K562 (cell line): ENCODE data around the gene FBXO8. TPM values are rescaled to one million over a fixed set of nuclear protein-coding genes. Genes with fewer than 3 reads are reported as not detected.

Source experiments
- E2F6 ChIP-seq, 2 experiments: IDR thresholded peaks; 2 replicates each; pipeline ENCODE4 v1.6.1; 2011; ENCODE audit warnings: borderline replicate concordance in 1 of 2, control low read depth in 1 of 2, low read depth in 1 of 2, low read length in 1 of 2, mild to moderate bottlenecking in 1 of 2, mixed read lengths in 1 of 2, moderate library complexity in 1 of 2; ENCODE audit not compliant: insufficient read depth in 1 of 2, insufficient read length in 1 of 2, poor library complexity in 1 of 2, severe bottlenecking in 1 of 2; ENCODE audit errors: extremely low read depth in 1 of 2
- HINFP ChIP-seq: fragments of 450-650 bp; conservative IDR thresholded peaks from 2 replicates; pipeline ENCODE4 v1.6.1; 2016; ENCODE audit warnings: missing genetic modification characterization, low read depth, mild to moderate bottlenecking, control low read depth, missing compliant biosample characterization
- MCM3 ChIP-seq: fragments of 450-650 bp; IDR thresholded peaks from 2 replicates; pipeline ENCODE4 v1.6.1; 2016
- POLR2AphosphoS5 ChIP-seq: IDR thresholded peaks from 2 replicates; pipeline ENCODE4 v1.6.1; 2011; ENCODE audit warnings: mild to moderate bottlenecking, low read depth, low read length, moderate library complexity; ENCODE audit not compliant: control insufficient read depth, insufficient read depth
- PPARD ChIP-seq: fragments of 250-450 bp; sonication (Bioruptor Pico); IDR thresholded peaks from 2 replicates; pipeline ENCODE4 v1.8.0; 2022; ENCODE audit warnings: inconsistent platforms, mild to moderate bottlenecking, moderate library complexity
- RBBP5 ChIP-seq: fragments of 200-600 bp; sonication (generic); IDR thresholded peaks from 2 replicates; pipeline ENCODE4 v1.6.1; 2012; ENCODE audit warnings: borderline replicate concordance, mild to moderate bottlenecking, low read length, control low read depth, inconsistent platforms; ENCODE audit not compliant: insufficient read depth, poor library complexity, severe bottlenecking
- SIN3B ChIP-seq: fragments of 450-650 bp; IDR thresholded peaks from 2 replicates; pipeline ENCODE4 v1.6.1; 2017; ENCODE audit warnings: low read depth, mild to moderate bottlenecking, moderate library complexity
- SIX5 ChIP-seq, 2 experiments: IDR thresholded peaks; 2 replicates each; pipeline ENCODE4 v1.6.1; 2011; ENCODE audit warnings: low read length in 2 of 2, borderline replicate concordance in 1 of 2, low read depth in 1 of 2, mild to moderate bottlenecking in 1 of 2, moderate library complexity in 1 of 2; ENCODE audit not compliant: insufficient read depth in 1 of 2
- TOE1 ChIP-seq, 2 experiments: fragments of 450-650 bp in 1 of 2; sonication (generic) in 1 of 2; formaldehyde crosslinking in 1 of 2; IDR thresholded peaks; 2 replicates each; pipeline versions ENCODE4 v1.7.1 to v1.8.0; 2016 to 2022; ENCODE audit warnings: borderline replicate concordance in 2 of 2, mild to moderate bottlenecking in 2 of 2, antibody characterized with exemption in 1 of 2, inconsistent platforms in 1 of 2, low read depth in 1 of 2, missing genetic modification reagents in 1 of 2, moderate library complexity in 1 of 2
- ZBTB12 ChIP-seq: fragments of 250-450 bp; sonication (Bioruptor Pico); IDR thresholded peaks from 2 replicates; pipeline ENCODE4 v1.4.0; 2020
- ZBTB2 ChIP-seq: fragments of 450-650 bp; IDR thresholded peaks from 2 replicates; pipeline ENCODE4 v1.6.1; 2016; ENCODE audit warnings: antibody characterized with exemption
- ZBTB49 ChIP-seq: sonication (generic); formaldehyde crosslinking; IDR thresholded peaks from 2 replicates; pipeline ENCODE4 v1.8.0; 2022; ENCODE audit warnings: missing genetic modification reagents, mild to moderate bottlenecking, borderline replicate concordance
- ZEB2 ChIP-seq: fragments of 450-650 bp; IDR thresholded peaks from 2 replicates; pipeline ENCODE4 v1.6.1; 2016
- ZNF584 ChIP-seq: fragments of 200-800 bp; sonication (Bioruptor generic); IDR thresholded peaks from 2 replicates; pipeline ENCODE4 v1.6.1; 2016; ENCODE audit warnings: low read depth, mild to moderate bottlenecking, missing genetic modification characterization, missing compliant biosample characterization
- polyA plus RNA-seq, 8 experiments: library from polyadenylated mRNA; depleted of rRNA in 4 of 8; stranded (reverse) in 5 of 8; unstranded in 3 of 8; fragments of >200 nt; fragmentation: Nextera tagmentation in 2 of 8; fragmentation: Illumina TruSeq in 1 of 8; extraction: Ambion mirVana in 2 of 8; extraction: Trizol in 1 of 8; gene quantifications; 2 replicates each; pipeline versions ENCODE4 v1.2.1 to v1.2.3, GENCODE V29; 2011 to 2014; ENCODE audit warnings: inconsistent platforms in 1 of 8, missing spikeins in 1 of 8
- total RNA-seq, 7 experiments: library from RNA; depleted of rRNA in 6 of 7; stranded (reverse); fragments of >200 nt in 6 of 7; fragmentation: Illumina TruSeq in 2 of 7; extraction: Trizol in 2 of 7; gene quantifications; 2 replicates each; pipeline versions ENCODE4 v1.2.1 to v1.2.3, GENCODE V29; 2011 to 2021; ENCODE audit warnings: low replicate concordance in 1 of 7

The FBXO8 gene
- total and polyA plus RNA-seq, 9 of the 15 experiments (the other 6 are each of a cell fraction or from before 2014, with no cell fraction given), result 12.9 to 27.1 (median 14.8) TPM

- TF ChIP-seq POLR2AphosphoS5 (peak; percentile 73), PPARD (no peak), ZBTB49 (no peak), ZEB2 (peak; percentile 100), E2F6 (IDR thresholded peaks at IDR 0.05; ENCODE audit: borderline replicate concordance in 1 of 2, extremely low read depth in 1 of 2, insufficient read depth in 1 of 2, insufficient read length in 1 of 2, low read depth in 1 of 2, low read length in 1 of 2, poor library complexity in 1 of 2, severe bottlenecking in 1 of 2) (peak in 1 of 2 experiments; percentile 61), TOE1 (IDR thresholded peaks at IDR 0.05; ENCODE audit: borderline replicate concordance) (peak; percentile 94), TOE1 (CRISPR knock-in tag; IDR thresholded peaks at IDR 0.05; ENCODE audit: borderline replicate concordance, low read depth) (no peak), RBBP5 (peak; percentile 90), ZBTB2 (peak; percentile 68; the same call in 1 of the 2 replicates), HINFP (no peak), SIN3B (peak; percentile 84), MCM3 (no peak), SIX5 (IDR thresholded peaks at IDR 0.05; ENCODE audit: borderline replicate concordance in 1 of 2, insufficient read depth in 1 of 2, low read depth in 1 of 2, low read length in 2 of 2) (0 out of 4 replicates have a peak, but pooled peaks of 1 of the 2 experiments have one; percentile 20), ZBTB12 (CRISPR knock-in tag) (peak; percentile 91), ZNF584 (CRISPR knock-in tag) (no peak)
Measured at GRCh38 chr4:174283507-174284471, at the start of gene FBXO8, which contains the start of gene CEP44 (continued).
